ENCODE results near the gene SGK1. TPM values are rescaled to one million over a fixed set of nuclear protein-coding genes. Genes with fewer than 3 reads are reported as not detected.

SGK1 gene
- total RNA-seq, 2 donors from 2014 or later = 151 to 155 TPM

DNA sequence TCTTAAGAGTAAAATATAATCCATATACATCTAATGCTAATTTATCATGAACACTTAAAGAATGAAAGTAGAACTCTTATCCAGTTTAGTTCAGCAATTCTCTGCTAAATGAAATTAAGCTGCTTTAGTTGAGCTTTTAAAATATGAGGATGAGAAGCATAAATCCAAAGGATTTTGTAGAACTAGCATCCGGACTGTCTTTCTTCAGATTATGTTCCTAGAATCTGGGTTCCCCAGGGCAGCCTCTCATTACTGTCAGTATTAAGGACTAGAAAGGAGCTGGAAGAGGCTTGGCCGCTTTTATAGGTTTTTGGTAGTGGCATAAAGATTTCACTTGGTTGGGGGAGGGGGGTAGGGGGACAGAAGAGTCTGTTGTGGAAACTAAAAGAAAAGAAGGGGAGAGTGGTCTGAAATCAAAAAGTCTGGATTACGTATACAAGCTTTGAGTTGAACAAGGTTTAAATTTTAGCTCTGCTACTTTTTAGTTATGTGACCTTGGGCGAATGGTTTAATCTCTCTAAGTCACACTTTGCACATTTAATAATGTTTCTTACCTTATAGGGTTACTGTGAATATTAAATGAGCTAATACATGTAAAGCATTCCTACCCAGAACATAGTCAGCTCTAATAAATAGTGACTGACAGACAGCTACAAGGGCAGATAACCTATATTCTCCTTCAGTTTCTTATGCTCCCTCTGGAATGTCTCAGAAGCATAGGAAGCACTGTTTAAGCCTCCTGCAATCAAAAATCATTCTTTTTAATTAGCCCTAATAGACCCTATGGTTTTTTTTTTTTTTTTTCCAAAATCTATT lies 3.7 kb downstream of the SGK1 start:
- Histone ChIP-seq H3K4me1 (peaks cover 0 to 16% of the 10 kb centered on the region in 2 donors), H3K9me3 (no peaks in the 10 kb centered on the region), H3K36me3 (no peaks in the 10 kb centered on the region), H3K27me3 (no peaks in the 10 kb centered on the region), H3K4me3 (no peak overlapping the region), H3K27ac (no peak overlapping the region)
- TF ChIP-seq, protein P1, sequence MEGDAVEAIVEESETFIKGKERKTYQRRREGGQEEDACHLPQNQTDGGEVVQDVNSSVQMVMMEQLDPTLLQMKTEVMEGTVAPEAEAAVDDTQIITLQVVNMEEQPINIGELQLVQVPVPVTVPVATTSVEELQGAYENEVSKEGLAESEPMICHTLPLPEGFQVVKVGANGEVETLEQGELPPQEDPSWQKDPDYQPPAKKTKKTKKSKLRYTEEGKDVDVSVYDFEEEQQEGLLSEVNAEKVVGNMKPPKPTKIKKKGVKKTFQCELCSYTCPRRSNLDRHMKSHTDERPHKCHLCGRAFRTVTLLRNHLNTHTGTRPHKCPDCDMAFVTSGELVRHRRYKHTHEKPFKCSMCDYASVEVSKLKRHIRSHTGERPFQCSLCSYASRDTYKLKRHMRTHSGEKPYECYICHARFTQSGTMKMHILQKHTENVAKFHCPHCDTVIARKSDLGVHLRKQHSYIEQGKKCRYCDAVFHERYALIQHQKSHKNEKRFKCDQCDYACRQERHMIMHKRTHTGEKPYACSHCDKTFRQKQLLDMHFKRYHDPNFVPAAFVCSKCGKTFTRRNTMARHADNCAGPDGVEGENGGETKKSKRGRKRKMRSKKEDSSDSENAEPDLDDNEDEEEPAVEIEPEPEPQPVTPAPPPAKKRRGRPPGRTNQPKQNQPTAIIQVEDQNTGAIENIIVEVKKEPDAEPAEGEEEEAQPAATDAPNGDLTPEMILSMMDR (IDR thresholded peaks at IDR 0.05) = no peak
- no peak for DNase-seq (ENCODE audit: low spot score)

DNA sequence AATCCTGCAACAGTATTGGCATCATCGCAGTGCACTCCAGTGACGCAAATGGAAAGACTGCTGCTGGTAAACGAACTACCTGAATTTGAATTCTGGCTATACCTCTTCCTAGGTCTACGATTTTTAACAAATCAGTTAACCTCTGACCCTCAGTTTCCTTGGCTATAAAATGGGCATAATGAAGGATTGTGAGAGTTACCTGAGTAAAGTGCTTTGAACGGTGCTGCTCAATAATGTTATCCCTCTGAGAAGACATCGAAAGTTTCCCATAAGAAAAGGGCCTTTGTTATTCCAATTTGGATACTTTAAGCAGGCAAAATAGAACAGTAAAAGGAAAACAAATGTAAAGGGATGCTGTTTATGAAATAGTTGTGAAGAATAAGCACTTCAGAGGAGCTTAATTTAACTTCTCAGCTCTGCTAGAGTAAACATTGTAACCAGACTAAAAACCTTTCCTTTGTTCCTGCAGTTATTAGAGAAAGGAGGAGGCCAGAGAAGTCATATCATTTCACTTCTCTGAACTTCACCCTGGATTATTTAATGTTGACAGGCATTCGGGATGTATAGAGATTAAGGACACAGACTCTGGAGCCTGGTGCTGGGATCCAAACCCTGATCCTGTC lies 5.8 kb downstream of the SGK1 start:
- TF ChIP-seq, protein P1 (IDR thresholded peaks at IDR 0.05) = no peak
- Histone ChIP-seq H3K4me3 (no peak overlapping the region), H3K36me3 (no peaks in the 10 kb centered on the region), H3K27me3 (no peaks in the 10 kb centered on the region), H3K27ac (no peak overlapping the region), H3K4me1 (peaks cover 0 to under 1% of the 10 kb centered on the region in 2 donors), H3K9me3 (no peaks in the 10 kb centered on the region)
- DNase-seq (ENCODE audit: low spot score) = no peak

DNA sequence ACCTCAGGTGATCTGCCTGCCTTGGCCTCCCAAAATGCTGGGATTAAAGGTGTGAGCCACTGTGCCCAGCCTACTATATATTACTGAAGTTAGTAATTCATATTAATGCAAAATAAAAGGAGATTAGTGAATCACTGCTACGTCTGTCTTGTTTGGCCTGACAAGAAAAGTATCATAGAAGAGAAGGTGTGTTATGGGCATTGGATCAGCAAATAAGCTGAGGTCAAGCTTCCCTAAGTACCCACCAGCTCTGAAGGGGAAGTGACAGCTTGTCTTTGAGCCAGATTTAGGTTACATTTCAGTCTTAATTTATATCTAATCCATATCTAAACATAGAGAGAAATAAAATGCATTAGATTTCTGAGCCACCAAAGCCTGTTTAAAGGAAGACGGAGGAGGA lies 7.1 kb downstream of the SGK1 start:
- Histone ChIP-seq H3K27ac (no peak overlapping the region), H3K4me3 (no peak overlapping the region), H3K27me3 (no peaks in the 10 kb centered on the region), H3K36me3 (no peaks in the 10 kb centered on the region), H3K4me1 (no peaks in the 10 kb centered on the region), H3K9me3 (no peaks in the 10 kb centered on the region)
- TF ChIP-seq, protein P1 (IDR thresholded peaks at IDR 0.05) = no peak
- DNase-seq (ENCODE audit: low spot score) = no peak

DNA sequence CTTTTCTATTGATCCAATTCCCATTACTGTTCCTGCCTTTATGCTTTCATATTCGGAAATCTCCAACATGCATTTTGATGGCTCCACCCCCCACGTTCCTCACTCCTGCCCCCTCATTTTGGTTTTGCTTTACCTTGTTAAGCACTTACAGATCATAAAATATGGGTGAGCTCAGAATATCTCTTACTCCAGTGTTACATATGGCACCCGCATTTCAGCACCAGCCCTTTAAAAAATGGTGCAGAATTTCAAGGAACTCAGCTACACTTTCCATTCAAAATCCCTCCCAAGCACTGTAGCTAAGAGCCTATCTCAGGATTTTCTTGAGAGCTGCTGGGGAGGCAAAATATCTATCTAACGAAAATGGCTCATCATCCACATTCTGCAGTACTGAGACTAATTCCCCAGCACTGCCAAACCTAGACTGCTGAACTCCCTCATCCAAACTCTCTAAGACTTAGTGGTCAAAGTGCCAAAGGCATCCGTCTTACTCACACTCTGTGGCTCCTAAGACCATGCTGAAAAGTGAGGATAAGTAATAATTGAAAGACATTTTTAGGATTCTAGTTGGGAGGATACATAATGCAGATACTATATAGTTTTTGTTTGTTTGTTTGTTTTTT lies 7.8 kb downstream of the SGK1 start:
- no peaks in the 10 kb centered on the region for H3K9me3 ChIP-seq
- H3K36me3 ChIP-seq = no peaks in the 10 kb centered on the region
- H3K4me1 ChIP-seq = no peaks in the 10 kb centered on the region
- H3K27ac ChIP-seq = no peak overlapping the region
- DNase-seq (ENCODE audit: low spot score) = no peak
- TF ChIP-seq, protein P1 (IDR thresholded peaks at IDR 0.05) = no peak
- H3K27me3 ChIP-seq = no peaks in the 10 kb centered on the region
- H3K4me3 ChIP-seq = no peak overlapping the region

DNA sequence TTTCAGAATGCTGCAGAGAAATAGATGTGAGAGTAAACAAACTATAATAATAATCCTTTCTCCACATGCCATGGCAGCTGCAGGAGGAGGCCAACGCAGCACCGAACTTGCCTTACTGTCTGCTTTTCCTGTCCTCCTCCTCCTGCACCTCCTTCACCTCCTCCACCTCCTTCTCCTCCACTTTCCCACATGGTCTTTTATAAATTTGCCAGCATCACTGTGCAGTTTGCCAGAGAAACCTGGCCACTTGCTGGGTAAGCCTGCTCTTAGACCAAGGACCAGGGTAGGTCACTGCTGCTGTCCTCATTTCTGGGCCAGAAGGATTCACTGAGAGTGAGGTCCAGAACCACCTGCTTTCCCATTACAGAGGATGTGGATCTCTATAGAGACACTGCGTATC lies 8.7 kb downstream of the SGK1 start:
- H3K27ac ChIP-seq = no peak overlapping the region
- TF ChIP-seq, protein P1 (IDR thresholded peaks at IDR 0.05) = no peak
- H3K4me3 ChIP-seq = no peak overlapping the region

More for the DNA sequence above, 8.7 kb downstream of the SGK1 start:
- no peaks in the 10 kb centered on the region for H3K27me3 ChIP-seq
- no peaks in the 10 kb centered on the region for H3K36me3 ChIP-seq
- no peaks in the 10 kb centered on the region for H3K4me1 ChIP-seq
- no peak for DNase-seq (ENCODE audit: low spot score)
- no peaks in the 10 kb centered on the region for H3K9me3 ChIP-seq

Measured in right atrium auricular region (tissue), 2 donors.